Measurements from ENCODE around the gene JARID2.
A peak's percentile ranks its signal among the peaks of the same experiment; 100 is the strongest.

Gene JARID2

GRCh38 chr6:15357782-15358181 lies 111.9 kb downstream of the JARID2 start:
- no peak for DNase-seq (ENCODE audit: low spot score)

GRCh38 chr6:15358579-15359327 lies 112.9 kb downstream of the JARID2 start:
- no peak for DNase-seq (ENCODE audit: low spot score)

- no peak for DNase-seq (ENCODE audit: low spot score)
Observed at GRCh38 chr6:15359335-15359862, 113.5 kb downstream of the JARID2 start.

GRCh38 chr6:15360300-15360699 lies 114.4 kb downstream of the JARID2 start:
- no peak for DNase-seq (ENCODE audit: low spot score)

- no peak for DNase-seq (ENCODE audit: low spot score)
Observed at GRCh38 chr6:15361197-15361596, 115.3 kb downstream of the JARID2 start.

GRCh38 chr6:15362274-15363160 lies 116.6 kb downstream of the JARID2 start:
- DNase-seq (ENCODE audit: low spot score): no peak

GRCh38 chr6:15363164-15363522 lies 117.3 kb downstream of the JARID2 start:
- DNase-seq (ENCODE audit: low spot score): no peak

- no peak for DNase-seq (ENCODE audit: low spot score)
Observed at GRCh38 chr6:15363523-15364400, 117.9 kb downstream of the JARID2 start.

GRCh38 chr6:15364401-15365037 lies 118.7 kb downstream of the JARID2 start:
- DNase-seq (ENCODE audit: low spot score): no peak

GRCh38 chr6:15365273-15365687 lies 119.4 kb downstream of the JARID2 start:
- peak; percentile 81 for DNase-seq (ENCODE audit: low spot score)

- DNase-seq (ENCODE audit: low spot score): no peak
Observed at GRCh38 chr6:15366003-15366535, 120.2 kb downstream of the JARID2 start.

GRCh38 chr6:15366879-15367278 lies 121.0 kb downstream of the JARID2 start:
- no peak for DNase-seq (ENCODE audit: low spot score)

- DNase-seq (ENCODE audit: low spot score): peak; percentile 76
Observed at GRCh38 chr6:15368186-15368585, 122.3 kb downstream of the JARID2 start.

- no peak for DNase-seq (ENCODE audit: low spot score)
Observed at GRCh38 chr6:15368873-15369272, 123.0 kb downstream of the JARID2 start.

GRCh38 chr6:15369838-15370237 lies 124.0 kb downstream of the JARID2 start:
- no peak for DNase-seq (ENCODE audit: low spot score)

- no peak for DNase-seq (ENCODE audit: low spot score)
Observed at GRCh38 chr6:15370733-15371671, 125.1 kb downstream of the JARID2 start.

GRCh38 chr6:15372932-15373331 lies 127.1 kb downstream of the JARID2 start:
- no peak for DNase-seq (ENCODE audit: low spot score)

- DNase-seq (ENCODE audit: low spot score): no peak
Observed at GRCh38 chr6:15374119-15374518, 128.2 kb downstream of the JARID2 start.

- DNase-seq (ENCODE audit: low spot score): no peak
Observed at GRCh38 chr6:15375018-15375417, 129.1 kb downstream of the JARID2 start.
